WTC11 (cell line): ENCODE data around the gene MARVELD3. TPM values are rescaled to one million over a fixed set of nuclear protein-coding genes. Genes with fewer than 3 reads are reported as not detected.

Experiments
- ATAC-seq: fragments of 200-7000 bp; cut with Tn5 transposase; 2 replicates; pipeline ENCODE4 v1.10.0; 2021; ENCODE audit warnings: mild to moderate bottlenecking, moderate library complexity
- CTCF ChIA-PET: fragments of 300-600 bp; sonication (Branson Sonifier 250); formaldehyde crosslinking; loops from one replicate; lab custom pipeline; 2021; ENCODE audit warnings: antibody characterized with exemption; lab: Charles Lee
- POLR2A ChIA-PET: fragments of 350-600 bp; sonication (Branson Sonifier 250); formaldehyde crosslinking; loops from one replicate; lab custom pipeline; 2021; ENCODE audit warnings: antibody characterized with exemption; lab: Charles Lee
- DNase-seq: peaks from one replicate; pipeline ENCODE4 v3.0.0; 2021; ENCODE audit warnings: low spot score
- H3K27ac Mint-ChIP-seq: 2 replicates; pipeline ENCODE4 v1.8.0; 2021; ENCODE audit warnings: mixed read lengths
- H3K27me3 Mint-ChIP-seq: 2 replicates; pipeline ENCODE4 v1.8.0; 2021; ENCODE audit warnings: low read depth, mild to moderate bottlenecking, moderate library complexity, mixed read lengths
- H3K36me3 Mint-ChIP-seq: 2 replicates; pipeline ENCODE4 v1.8.0; 2021; ENCODE audit warnings: mixed read lengths
- H3K4me1 Mint-ChIP-seq: 2 replicates; pipeline ENCODE4 v1.8.0; 2022; ENCODE audit warnings: mixed read lengths
- H3K4me3 Mint-ChIP-seq: 2 replicates; pipeline ENCODE4 v1.8.0; 2021; ENCODE audit warnings: mild to moderate bottlenecking, moderate library complexity, mixed read lengths
- H3K9me3 Mint-ChIP-seq: 2 replicates; pipeline ENCODE4 v1.8.0; 2021; ENCODE audit warnings: mixed read lengths
- CBFB ChIP-seq: sonication (generic); formaldehyde crosslinking; IDR thresholded peaks from 2 replicates; pipeline ENCODE4 v1.8.1; 2022; ENCODE audit warnings: mild to moderate bottlenecking, low read depth, missing genetic modification reagents
- CREB1 ChIP-seq: sonication (generic); formaldehyde crosslinking; IDR thresholded peaks from 2 replicates; pipeline ENCODE4 v1.8.0; 2023; ENCODE audit warnings: mild to moderate bottlenecking, missing genetic modification reagents
- CREM ChIP-seq: sonication (generic); formaldehyde crosslinking; IDR thresholded peaks from 2 replicates; pipeline ENCODE4 v1.8.1; 2022; ENCODE audit warnings: mild to moderate bottlenecking, missing genetic modification reagents, moderate library complexity
- FOXJ3 ChIP-seq: sonication (generic); formaldehyde crosslinking; IDR thresholded peaks from 2 replicates; pipeline ENCODE4 v1.9.0; 2021; ENCODE audit warnings: missing genetic modification reagents, mild to moderate bottlenecking, borderline replicate concordance
- FOXP1 ChIP-seq: sonication (generic); formaldehyde crosslinking; IDR thresholded peaks from 2 replicates; pipeline ENCODE4 v1.8.0; 2022; ENCODE audit warnings: missing genetic modification reagents, mild to moderate bottlenecking, moderate library complexity, borderline replicate concordance
- GTF2I ChIP-seq: fragments of 250-450 bp; sonication (Bioruptor Pico); conservative IDR thresholded peaks from 2 replicates; pipeline ENCODE4 v1.4.0; 2021; ENCODE audit warnings: mild to moderate bottlenecking
- JUN ChIP-seq: sonication (generic); formaldehyde crosslinking; IDR thresholded peaks from 2 replicates; pipeline ENCODE4 v1.8.0; 2023; ENCODE audit warnings: mild to moderate bottlenecking, missing genetic modification reagents
- MXD4 ChIP-seq: fragments of 250-450 bp; sonication (Bioruptor Pico); IDR thresholded peaks from 2 replicates; pipeline ENCODE4 v1.8.0; 2021; ENCODE audit warnings: mild to moderate bottlenecking, moderate library complexity, borderline replicate concordance
- NR1H2 ChIP-seq: sonication (generic); formaldehyde crosslinking; IDR thresholded peaks from 2 replicates; pipeline ENCODE4 v1.9.0; 2021; ENCODE audit warnings: mild to moderate bottlenecking, moderate library complexity, missing genetic modification reagents
- OVOL2 ChIP-seq: fragments of 250-450 bp; sonication (Bioruptor Pico); IDR thresholded peaks from 2 replicates; pipeline ENCODE4 v1.9.0; 2021; ENCODE audit warnings: mild to moderate bottlenecking, borderline replicate concordance
- PRRX2 ChIP-seq: fragments of 250-450 bp; sonication (Bioruptor Pico); IDR thresholded peaks from 2 replicates; pipeline ENCODE4 v1.8.0; 2021; ENCODE audit warnings: mild to moderate bottlenecking
- SOX15 ChIP-seq: fragments of 250-450 bp; sonication (Bioruptor Pico); IDR thresholded peaks from 2 replicates; pipeline ENCODE4 v1.9.0; 2021; ENCODE audit warnings: mild to moderate bottlenecking
- ZBTB21 ChIP-seq: sonication (generic); formaldehyde crosslinking; IDR thresholded peaks from 2 replicates; pipeline ENCODE4 v1.8.1; 2023; ENCODE audit warnings: mild to moderate bottlenecking, missing genetic modification reagents, borderline replicate concordance
- ZNF138 ChIP-seq: sonication (generic); formaldehyde crosslinking; conservative IDR thresholded peaks from 2 replicates; pipeline ENCODE4 v1.8.1; 2022; ENCODE audit warnings: mild to moderate bottlenecking, moderate library complexity, missing genetic modification reagents
- ZNF219 ChIP-seq: sonication (generic); formaldehyde crosslinking; IDR thresholded peaks from 2 replicates; pipeline ENCODE4 v1.8.0; 2023; ENCODE audit warnings: missing genetic modification reagents, mild to moderate bottlenecking, borderline replicate concordance
- ZNF416 ChIP-seq: fragments of 250-450 bp; sonication (Bioruptor Pico); IDR thresholded peaks from 2 replicates; pipeline ENCODE4 v1.9.0; 2021; ENCODE audit warnings: mild to moderate bottlenecking, inconsistent platforms
- ZNF423 ChIP-seq: fragments of 250-450 bp; sonication (Bioruptor Pico); IDR thresholded peaks from 2 replicates; pipeline ENCODE4 v2.1.2; 2022; ENCODE audit warnings: mild to moderate bottlenecking, moderate library complexity
- total RNA-seq: library from RNA; stranded (reverse); gene quantifications from 3 replicates; pipeline ENCODE4 v1.2.3, GENCODE V29; 2021
- TF ChIP-seq, protein P1 (sequence below): sonication (generic); formaldehyde crosslinking; IDR thresholded peaks from 2 replicates; pipeline ENCODE4 v1.8.1; 2023; ENCODE audit warnings: mild to moderate bottlenecking, missing genetic modification reagents, borderline replicate concordance
- TF ChIP-seq, protein P2 (sequence below): fragments of 250-450 bp; sonication (Bioruptor Pico); IDR thresholded peaks from 2 replicates; pipeline ENCODE4 v1.9.0; 2021; ENCODE audit warnings: mild to moderate bottlenecking
- TF ChIP-seq, protein P3 (sequence below): sonication (generic); formaldehyde crosslinking; IDR thresholded peaks from 2 replicates; pipeline ENCODE4 v1.8.1; 2022; ENCODE audit warnings: mild to moderate bottlenecking, missing genetic modification reagents, moderate library complexity, borderline replicate concordance
- TF ChIP-seq, protein P4 (sequence below): fragments of 250-450 bp; sonication (Bioruptor Pico); conservative IDR thresholded peaks from 2 replicates; pipeline ENCODE4 v1.9.0; 2021; ENCODE audit warnings: mild to moderate bottlenecking
- TF ChIP-seq, protein P5 (sequence below): sonication (generic); formaldehyde crosslinking; IDR thresholded peaks from 2 replicates; pipeline ENCODE4 v1.8.0; 2022; ENCODE audit warnings: mild to moderate bottlenecking, missing genetic modification reagents

The MARVELD3 gene
- total RNA-seq, 1 experiment from 2014 or later: 30.0 TPM

DNA sequence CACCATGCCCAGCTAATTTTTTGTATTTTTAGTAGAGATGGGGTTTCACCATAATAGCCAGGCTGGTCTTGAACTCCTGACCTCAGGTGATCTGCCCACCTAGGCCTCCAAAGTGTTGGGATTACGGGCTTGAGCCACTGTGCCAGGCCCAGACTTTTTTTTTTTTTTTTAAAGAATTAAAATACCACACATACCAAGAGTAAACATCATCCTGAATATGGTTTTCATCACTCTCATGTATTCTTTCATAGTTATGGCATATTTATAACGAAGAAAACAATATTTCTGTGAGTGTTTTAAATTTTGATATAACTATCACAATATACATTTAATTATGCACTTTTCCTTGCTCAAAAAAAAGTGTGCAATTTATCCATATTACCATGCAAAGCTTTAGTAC, 48.2 kb downstream of the MARVELD3 start (continued):
- TF ChIP-seq, protein P1, sequence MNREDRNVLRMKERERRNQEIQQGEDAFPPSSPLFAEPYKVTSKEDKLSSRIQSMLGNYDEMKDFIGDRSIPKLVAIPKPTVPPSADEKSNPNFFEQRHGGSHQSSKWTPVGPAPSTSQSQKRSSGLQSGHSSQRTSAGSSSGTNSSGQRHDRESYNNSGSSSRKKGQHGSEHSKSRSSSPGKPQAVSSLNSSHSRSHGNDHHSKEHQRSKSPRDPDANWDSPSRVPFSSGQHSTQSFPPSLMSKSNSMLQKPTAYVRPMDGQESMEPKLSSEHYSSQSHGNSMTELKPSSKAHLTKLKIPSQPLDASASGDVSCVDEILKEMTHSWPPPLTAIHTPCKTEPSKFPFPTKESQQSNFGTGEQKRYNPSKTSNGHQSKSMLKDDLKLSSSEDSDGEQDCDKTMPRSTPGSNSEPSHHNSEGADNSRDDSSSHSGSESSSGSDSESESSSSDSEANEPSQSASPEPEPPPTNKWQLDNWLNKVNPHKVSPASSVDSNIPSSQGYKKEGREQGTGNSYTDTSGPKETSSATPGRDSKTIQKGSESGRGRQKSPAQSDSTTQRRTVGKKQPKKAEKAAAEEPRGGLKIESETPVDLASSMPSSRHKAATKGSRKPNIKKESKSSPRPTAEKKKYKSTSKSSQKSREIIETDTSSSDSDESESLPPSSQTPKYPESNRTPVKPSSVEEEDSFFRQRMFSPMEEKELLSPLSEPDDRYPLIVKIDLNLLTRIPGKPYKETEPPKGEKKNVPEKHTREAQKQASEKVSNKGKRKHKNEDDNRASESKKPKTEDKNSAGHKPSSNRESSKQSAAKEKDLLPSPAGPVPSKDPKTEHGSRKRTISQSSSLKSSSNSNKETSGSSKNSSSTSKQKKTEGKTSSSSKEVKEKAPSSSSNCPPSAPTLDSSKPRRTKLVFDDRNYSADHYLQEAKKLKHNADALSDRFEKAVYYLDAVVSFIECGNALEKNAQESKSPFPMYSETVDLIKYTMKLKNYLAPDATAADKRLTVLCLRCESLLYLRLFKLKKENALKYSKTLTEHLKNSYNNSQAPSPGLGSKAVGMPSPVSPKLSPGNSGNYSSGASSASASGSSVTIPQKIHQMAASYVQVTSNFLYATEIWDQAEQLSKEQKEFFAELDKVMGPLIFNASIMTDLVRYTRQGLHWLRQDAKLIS (CRISPR knock-in tag): no peak
- TF ChIP-seq ZNF219 (CRISPR knock-in tag) (no peak), JUN (no peak)

DNA sequence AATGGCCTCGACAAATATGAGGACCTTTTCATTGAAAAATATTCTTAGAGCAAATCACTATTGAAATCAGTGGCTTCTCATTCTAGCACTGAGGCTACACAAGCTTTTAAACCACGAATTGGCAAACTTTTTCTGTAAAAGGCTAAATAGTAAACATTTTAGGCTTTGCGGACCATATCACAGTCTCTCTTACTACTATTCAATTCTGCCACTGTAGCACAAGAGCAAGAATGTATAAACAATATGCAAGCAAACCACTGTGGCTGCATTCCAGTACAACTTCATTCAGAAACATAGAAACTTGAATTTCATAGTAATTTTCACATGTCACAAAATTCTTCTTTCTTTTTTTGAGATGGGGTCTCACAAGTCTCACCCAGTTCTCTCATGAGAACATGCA, 49.4 kb downstream of the MARVELD3 start:
- no peaks in the 10 kb centered on the region for H3K27me3 Mint-ChIP-seq
- ChIA-PET CTCF (interaction anchor here (2.2 kb wide), 1 partner anchor 64 kb away, joined by 6 read pairs; no protein-coding TSS in a partner anchor), POLR2A (no interaction called here)
- TF ChIP-seq CBFB: no peak
- TF ChIP-seq GTF2I (CRISPR knock-in tag): no peak
- TF ChIP-seq, protein P2, sequence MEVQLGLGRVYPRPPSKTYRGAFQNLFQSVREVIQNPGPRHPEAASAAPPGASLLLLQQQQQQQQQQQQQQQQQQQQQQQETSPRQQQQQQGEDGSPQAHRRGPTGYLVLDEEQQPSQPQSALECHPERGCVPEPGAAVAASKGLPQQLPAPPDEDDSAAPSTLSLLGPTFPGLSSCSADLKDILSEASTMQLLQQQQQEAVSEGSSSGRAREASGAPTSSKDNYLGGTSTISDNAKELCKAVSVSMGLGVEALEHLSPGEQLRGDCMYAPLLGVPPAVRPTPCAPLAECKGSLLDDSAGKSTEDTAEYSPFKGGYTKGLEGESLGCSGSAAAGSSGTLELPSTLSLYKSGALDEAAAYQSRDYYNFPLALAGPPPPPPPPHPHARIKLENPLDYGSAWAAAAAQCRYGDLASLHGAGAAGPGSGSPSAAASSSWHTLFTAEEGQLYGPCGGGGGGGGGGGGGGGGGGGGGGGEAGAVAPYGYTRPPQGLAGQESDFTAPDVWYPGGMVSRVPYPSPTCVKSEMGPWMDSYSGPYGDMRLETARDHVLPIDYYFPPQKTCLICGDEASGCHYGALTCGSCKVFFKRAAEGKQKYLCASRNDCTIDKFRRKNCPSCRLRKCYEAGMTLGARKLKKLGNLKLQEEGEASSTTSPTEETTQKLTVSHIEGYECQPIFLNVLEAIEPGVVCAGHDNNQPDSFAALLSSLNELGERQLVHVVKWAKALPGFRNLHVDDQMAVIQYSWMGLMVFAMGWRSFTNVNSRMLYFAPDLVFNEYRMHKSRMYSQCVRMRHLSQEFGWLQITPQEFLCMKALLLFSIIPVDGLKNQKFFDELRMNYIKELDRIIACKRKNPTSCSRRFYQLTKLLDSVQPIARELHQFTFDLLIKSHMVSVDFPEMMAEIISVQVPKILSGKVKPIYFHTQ (CRISPR knock-in tag): no peak
- no peak for TF ChIP-seq FOXJ3 (CRISPR knock-in tag)
- no peak for TF ChIP-seq FOXP1 (CRISPR knock-in tag)
- no peak for TF ChIP-seq PRRX2 (CRISPR knock-in tag)
- TF ChIP-seq JUN: no peak
- TF ChIP-seq, protein P3, sequence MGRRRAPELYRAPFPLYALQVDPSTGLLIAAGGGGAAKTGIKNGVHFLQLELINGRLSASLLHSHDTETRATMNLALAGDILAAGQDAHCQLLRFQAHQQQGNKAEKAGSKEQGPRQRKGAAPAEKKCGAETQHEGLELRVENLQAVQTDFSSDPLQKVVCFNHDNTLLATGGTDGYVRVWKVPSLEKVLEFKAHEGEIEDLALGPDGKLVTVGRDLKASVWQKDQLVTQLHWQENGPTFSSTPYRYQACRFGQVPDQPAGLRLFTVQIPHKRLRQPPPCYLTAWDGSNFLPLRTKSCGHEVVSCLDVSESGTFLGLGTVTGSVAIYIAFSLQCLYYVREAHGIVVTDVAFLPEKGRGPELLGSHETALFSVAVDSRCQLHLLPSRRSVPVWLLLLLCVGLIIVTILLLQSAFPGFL (CRISPR knock-in tag): no peak
- no peak for TF ChIP-seq ZBTB21 (CRISPR knock-in tag)
- no peak for TF ChIP-seq SOX15 (CRISPR knock-in tag)
- TF ChIP-seq ZNF423 (CRISPR knock-in tag): no peak
- no peak for TF ChIP-seq MXD4 (CRISPR knock-in tag)
- TF ChIP-seq CREB1: no peak
- no peak for TF ChIP-seq OVOL2 (CRISPR knock-in tag)
- TF ChIP-seq, protein P4, sequence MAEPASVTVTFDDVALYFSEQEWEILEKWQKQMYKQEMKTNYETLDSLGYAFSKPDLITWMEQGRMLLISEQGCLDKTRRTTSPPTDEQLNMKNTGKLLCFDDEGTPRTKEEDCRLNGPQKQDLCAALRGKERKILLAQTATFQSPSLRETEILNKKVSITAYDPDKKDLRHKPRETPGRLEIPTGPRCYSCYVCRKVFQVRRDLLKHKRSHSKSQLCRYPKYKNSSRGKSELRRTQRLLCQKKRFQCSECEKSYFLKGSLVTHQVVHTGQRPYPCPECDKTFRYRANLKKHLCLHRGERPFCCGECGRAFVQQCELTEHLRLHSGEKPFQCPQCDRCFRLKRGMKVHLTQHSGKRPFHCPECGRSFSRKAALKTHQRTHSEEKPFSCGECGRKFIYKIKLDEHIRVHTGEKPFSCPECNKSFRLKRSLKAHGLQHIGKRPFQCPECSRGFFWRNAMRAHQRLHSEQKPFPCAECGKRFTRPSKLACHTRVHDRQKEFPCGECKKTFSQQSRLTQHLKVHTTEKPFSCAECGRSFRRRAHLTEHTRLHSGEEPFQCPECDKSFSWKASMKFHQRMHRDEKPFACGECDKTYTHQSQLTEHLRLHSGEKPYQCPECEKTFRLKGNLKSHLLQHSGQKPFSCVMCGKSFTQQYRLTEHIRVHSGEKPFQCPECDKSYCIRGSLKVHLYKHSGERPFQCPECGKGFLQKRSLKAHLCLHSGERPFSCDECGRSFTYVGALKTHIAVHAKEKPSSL (CRISPR knock-in tag): no peak
- TF ChIP-seq CREM: no peak
- TF ChIP-seq, protein P5, sequence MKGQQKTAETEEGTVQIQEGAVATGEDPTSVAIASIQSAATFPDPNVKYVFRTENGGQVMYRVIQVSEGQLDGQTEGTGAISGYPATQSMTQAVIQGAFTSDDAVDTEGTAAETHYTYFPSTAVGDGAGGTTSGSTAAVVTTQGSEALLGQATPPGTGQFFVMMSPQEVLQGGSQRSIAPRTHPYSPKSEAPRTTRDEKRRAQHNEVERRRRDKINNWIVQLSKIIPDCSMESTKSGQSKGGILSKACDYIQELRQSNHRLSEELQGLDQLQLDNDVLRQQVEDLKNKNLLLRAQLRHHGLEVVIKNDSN (CRISPR knock-in tag): no peak
- TF ChIP-seq NR1H2 (CRISPR knock-in tag): no peak
- no peak for TF ChIP-seq ZNF416 (CRISPR knock-in tag)
- TF ChIP-seq ZNF138 (CRISPR knock-in tag): no peak
- ATAC-seq: no peak
- DNase-seq: no peak
- no peak overlapping the region for H3K27ac Mint-ChIP-seq
- H3K9me3 Mint-ChIP-seq: no peaks in the 10 kb centered on the region
- no peaks in the 10 kb centered on the region for H3K4me1 Mint-ChIP-seq
- H3K4me3 Mint-ChIP-seq: no peak overlapping the region
- peaks cover 81% of the 10 kb centered on the region for H3K36me3 Mint-ChIP-seq
